NB4 (cell line): ENCODE measurements around the gene KLF7.

Experiments used
- CTCF ChIP-seq: IDR thresholded peaks from one replicate; pipeline ENCODE4 v1.5.1; 2012; ENCODE audit warnings: low read depth, low read length
- MAX ChIP-seq: IDR thresholded peaks from 2 replicates; pipeline ENCODE4 v1.6.1; 2011; ENCODE audit warnings: low read depth, low read length
- POLR2A ChIP-seq: IDR thresholded peaks from 2 replicates; pipeline ENCODE4 v1.6.1; 2011; ENCODE audit warnings: mild to moderate bottlenecking; ENCODE audit not compliant: insufficient read length; ENCODE audit errors: extremely low read depth

GRCh38 chr2:207044379-207045362 is 121.1 kb downstream of the KLF7 start:
- TF ChIP-seq MAX (no peak), POLR2A (no peak), CTCF (no peak)
